Stimulated activated CD8-positive, alpha-beta memory T cell treated with anti-CD3 and anti-CD28 coated beads, Interleukin-4, amount 100 ng/mL, for 24 hours (primary cell): Measurements from ENCODE around the gene KCNAB1.
"Not testable (repeated sequence)": the region's sequence is repeated elsewhere in the genome, so short reads cannot be mapped to it uniquely, and the experiment has no call there.

Experiments
- DNase-seq: peaks from one replicate; pipeline ENCODE4 v3.0.0-alpha.2; 2020; ENCODE audit warnings: low read depth

Gene KCNAB1

DNA sequence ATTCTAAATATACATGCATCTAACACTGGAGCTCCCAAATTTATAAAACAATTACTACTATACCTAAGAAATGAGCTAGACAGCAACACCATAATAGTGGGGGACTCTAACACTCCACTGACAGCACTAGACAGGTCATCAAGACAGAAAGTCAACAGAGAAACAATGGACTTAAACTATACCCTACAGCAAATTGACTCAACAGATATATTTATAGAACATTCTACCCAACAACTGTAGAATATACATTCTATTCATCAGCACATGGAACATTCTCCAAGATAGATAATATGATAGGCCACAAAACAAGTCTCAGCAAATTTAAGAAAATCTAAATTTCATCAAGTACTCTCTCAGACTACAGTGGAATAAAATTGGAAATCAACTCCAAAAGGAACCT is 102.0 kb downstream of the KCNAB1 start:
- DNase-seq = not testable (repeated sequence)

DNA sequence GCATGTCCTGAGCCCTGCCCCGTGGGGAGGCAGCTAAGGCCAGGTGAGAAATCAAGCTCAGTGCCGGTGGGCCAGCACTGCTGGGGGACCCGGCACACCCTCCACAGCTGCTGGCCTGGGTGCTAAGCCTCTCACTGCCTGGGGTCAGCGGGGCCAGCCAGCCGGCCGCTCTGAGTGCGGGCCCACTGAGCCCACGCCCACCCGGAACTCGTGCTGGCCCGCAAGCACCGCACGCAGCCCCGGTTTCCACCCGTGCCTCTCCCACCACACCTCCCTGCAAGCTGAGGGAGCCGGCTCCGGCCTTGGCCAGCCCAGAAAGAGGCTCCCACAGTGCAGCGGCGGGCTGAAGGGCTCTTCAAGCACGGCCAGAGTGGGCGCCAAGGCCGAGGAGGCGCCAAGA is 103.7 kb downstream of the KCNAB1 start:
- not testable (repeated sequence) for DNase-seq

DNA sequence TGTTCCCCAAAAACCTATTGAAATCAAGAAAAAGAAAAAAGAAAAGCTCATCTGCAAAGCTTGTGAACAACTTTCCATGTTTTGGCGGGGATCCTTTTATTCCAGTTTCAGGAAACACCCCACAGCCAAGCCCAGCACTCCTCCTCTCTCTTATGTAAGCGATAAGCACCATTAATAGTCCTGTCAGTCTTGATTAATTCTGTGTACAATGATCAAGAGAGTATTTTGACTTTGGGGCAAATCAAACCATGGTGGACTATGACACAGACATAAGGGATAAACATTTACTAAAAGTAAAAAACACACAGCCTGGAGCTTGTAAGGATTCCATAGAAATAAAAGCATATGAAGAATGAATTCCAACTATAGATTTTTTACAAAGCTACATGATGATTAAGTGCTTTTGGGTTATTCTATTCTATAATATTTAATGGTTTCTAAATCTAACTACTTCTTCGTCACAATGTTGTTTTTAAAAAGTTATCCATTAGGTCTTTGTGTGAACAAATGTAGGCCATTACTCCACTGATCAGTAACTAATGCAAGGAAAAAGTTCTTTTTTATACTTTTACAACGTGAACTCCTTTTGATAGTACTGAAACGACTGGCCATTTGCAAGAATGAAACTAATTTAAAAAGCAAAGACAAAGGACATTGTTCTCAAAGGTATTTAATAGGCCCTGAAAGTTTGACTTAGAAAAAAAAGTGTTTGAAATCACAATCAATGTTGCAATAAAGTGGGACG is 106.5 kb downstream of the KCNAB1 start:
- no peak for DNase-seq

DNA sequence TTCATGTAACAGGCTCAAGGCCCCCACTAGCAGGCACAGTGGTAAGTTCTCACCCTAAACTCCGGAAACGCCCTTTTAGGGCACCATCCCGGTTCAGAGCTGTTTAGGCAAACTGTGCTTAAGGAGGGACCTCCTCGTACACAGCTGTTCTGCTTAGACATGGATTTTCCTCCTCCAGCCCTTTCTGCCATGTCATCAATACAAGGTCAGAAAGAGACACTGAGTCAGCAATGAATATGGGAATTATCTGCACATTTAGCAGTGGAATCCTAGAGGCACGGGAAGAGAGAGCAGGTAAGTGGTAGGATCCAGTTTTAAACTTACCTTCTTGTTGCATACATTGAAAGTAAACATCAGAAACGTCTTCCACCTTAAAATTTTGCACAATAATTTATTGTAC is 107.3 kb downstream of the KCNAB1 start:
- no peak for DNase-seq

DNA sequence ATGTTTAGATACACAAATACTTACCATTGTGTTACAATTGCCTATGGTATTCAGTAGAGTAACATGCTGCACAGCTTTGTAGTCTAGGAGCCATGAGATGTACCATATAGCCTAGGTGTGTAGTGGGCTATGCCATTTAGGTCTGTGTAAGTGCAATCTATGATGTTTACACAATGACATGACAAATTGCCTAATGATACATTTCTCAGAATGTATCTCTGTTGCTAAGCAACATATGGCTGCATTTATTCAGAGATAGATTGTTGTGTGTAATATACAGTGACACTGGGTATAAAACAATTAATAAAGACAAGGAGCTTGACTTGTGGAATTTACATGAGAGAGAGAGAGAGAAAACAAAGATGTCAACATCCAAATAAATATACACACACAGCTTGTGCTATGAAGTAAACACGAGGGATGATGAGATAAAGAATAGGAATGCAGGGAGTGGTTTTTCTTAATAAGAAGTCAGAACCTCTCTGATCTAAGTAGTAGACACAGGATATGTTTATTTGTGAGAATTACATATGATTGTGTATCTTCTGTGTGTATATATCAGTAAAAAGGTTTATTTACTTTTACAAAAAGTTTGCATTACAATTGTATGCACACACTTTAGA is 110.0 kb downstream of the KCNAB1 start:
- no peak for DNase-seq

DNA sequence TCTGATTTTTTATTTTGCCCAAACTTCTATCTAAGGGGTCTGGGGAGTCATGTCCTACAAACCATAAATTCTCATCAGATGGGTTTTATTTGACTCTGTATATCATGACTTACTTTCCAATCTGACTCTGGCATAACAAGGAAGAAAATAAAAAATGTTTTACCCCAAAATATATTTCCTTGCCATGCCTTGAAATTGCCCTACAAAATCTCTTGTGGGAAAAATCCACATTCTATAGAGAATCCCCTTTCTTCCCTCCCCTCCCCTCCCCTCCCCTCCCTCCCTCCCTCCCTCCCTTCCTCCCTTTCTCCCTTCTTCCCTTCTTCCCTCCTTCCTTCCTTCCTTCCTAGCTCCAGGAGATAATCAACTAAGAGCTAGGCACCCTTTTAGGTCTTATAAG is 110.8 kb downstream of the KCNAB1 start:
- not testable (repeated sequence) for DNase-seq

DNA sequence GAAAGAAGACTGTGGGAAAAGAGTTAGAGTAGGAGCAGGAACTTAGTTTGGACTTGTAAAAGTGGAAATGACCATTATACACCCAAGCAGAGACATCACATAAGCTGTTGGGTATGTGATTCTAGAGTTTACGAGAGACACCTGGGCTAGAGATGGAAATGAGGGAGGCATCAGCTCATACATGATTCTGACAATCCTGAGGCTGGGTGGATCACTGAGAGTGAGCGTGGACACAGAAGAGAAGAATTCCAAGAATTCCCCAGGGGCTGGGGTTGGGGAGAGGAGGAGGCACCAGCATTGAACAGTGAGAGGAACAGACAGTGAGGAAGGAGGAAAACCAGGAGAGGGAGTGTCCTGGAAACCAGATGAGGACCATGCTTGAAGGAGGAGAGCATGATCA is 113.5 kb downstream of the KCNAB1 start:
- no peak for DNase-seq

DNA sequence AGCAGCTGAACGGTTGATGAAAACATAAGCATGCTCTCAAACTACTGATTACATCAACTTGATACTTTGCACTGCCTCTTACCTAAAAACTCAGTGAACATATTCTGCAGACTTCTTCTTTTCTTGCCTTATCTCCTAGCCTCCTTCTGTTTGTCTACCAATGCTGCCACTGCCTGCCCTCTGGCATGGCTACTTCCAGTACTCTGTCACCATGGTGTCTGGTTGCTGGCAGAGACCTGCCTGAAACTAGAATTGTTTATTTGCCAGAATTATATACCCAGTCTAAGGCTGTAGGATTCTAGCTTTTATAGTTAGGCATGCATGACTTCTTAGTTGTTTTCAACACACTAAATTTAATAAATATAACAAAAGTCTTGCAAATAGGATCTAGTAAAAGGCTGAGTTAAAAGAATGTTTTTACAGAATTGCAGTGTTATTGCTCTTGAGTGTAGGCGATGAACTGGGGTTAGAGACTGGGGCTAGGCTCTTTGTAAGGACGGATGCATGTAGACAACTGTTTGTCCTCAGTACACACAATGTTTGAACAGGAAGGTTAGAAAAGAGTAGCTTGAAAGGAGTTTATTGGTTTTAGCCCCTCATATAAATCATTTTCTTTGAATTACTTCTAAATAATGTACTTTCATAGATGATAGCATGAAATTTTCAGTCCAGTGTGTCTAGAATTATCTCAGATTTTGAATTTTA is 116.3 kb downstream of the KCNAB1 start:
- no peak for DNase-seq

DNA sequence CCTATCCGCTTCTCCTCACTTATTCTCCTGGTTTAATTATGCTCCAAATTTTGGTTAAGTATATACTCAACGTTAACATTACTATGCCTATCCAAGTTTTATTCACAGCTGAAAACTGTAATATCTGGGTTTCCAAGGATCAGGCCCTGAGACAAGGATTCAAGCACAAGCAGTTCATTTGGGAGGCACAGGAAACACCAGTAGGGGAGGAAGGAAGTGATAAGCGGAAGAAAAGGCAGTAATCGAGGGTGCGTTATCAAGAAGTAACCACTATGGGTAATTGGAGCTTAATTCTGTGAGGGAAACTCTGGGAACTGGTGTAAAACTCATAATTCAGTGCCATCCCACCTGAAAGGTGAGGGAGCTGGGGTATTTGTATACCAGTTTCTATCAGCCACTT is 120.3 kb downstream of the KCNAB1 start:
- no peak for DNase-seq

DNA sequence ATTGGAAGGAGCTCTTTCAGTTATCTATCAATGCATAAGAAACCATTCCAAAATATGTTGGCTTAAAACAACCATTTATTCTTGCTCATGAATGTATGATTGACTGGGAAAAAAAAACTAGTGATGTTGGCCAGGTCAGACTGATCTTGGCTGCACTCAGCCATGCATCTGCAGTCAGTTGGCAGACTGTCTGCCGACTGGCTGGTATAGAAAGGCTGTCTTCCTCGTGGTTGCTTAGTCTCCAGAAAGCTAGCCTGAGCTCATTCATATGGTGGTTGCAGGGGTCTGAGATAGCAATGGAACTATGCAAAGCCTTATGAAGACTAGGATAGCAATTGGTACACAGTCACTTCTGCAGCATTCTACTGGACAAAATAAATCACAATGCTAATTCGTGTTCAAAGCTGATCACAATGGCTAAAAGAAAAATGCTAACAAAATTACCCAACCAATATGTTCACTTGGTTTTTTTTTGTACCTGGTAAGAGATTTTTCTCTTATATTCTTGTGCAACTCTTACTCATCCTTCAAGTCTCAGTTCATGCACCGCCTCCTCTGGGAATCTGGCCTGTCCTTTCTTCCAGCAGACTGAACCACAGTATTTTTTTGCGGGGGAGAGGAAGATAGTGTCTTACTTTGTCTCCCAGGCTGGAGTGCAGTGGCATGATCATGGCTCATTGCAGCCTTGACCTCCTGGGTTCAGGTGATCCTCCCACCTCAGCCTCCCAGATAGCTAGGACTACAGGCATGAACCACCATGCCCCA is 126.8 kb downstream of the KCNAB1 start:
- no peak for DNase-seq

DNA sequence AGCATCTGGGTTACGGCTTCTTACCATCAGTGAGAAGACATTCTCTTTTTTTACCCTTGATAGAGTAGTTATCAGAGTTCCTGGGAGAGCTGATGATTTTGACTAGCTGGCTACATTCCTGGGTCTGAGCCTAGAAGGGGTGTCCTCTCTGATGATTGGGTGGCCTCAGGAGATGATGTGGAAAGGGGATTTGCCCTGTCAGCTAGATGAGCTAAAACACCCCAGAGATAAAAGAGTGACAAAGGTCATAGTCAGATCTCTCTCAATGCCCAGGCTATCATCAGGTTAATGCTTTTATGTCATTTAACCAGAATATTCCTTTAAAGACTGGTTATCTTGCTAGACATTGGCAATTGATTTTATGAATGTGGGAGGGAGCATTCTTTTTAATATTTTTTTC is 130.2 kb downstream of the KCNAB1 start:
- no peak for DNase-seq

DNA sequence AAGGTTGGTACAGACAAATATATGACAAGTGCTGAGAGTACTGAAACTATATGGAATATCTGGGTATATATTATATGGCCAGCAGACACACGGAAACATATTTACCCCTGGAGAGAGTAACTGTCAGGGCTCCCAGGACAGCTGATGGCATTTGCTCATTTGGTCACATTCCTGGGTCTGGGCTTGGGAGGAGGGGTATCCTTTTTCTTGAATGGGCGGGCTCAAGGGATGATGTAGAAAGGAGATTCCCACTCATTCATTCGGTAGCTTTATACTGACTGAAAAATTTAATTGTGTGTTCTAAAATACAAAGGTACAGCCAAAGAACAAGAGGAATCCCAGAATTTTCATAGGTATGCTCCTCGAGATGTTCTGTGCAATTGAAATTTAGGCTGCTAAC is 131.0 kb downstream of the KCNAB1 start:
- no peak for DNase-seq

DNA sequence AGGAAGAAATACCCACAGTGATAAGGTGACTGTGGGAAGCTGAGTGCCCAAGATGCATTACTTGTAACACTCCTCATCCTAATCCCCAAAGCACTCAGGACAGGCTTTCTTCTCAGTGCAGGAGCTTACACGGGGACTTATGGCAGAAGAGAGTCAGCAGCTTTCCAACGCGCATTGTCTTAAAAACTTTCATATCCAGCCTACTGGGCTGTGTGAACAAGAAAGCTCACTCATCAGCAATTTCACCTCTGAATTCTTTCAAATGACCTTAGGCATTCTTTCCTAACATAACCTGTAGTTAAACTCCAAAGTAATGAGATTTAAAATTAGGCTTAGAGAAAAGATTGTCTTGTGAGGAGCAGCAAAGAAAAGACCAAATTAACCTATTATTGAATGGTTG is 132.3 kb downstream of the KCNAB1 start:
- DNase-seq = no peak

DNA sequence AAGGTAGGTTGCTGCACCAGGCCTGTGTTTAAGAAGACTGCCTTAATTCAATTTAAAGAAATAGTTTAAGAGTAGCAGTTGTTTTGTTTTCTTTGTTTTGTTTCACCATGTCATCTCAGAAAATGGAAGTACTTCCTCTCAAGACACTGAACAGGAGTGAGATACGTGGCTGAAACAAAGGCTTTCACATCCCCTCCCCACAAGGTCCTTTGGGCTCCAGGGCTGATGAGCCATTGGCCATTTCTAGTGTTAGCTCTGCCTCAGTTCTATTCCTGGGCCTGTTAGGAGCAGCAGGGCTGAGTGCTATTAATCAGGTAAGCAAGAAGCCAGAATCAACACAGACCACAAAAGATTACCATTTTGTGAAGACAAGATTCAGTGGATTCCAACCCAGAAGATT is 132.8 kb downstream of the KCNAB1 start:
- no peak for DNase-seq

DNA sequence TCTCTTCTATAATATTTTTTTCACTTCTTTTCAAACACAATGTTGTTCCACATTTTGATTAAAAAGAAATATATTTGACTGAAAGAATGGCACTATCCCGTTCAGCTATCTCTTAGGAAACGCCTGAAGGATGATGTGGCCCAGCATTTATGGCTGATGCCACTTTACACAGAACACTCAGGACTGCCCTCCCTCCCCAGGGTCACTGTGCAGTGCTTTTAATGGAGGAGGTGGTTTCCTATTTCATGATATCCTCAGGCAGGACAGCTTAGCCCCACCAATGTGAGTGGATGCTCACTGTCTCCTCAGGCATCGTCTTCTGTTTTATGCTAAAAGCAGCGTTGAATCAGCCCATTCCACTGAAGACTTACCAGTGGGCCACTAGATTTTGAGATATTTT is 135.9 kb downstream of the KCNAB1 start:
- no peak for DNase-seq

DNA sequence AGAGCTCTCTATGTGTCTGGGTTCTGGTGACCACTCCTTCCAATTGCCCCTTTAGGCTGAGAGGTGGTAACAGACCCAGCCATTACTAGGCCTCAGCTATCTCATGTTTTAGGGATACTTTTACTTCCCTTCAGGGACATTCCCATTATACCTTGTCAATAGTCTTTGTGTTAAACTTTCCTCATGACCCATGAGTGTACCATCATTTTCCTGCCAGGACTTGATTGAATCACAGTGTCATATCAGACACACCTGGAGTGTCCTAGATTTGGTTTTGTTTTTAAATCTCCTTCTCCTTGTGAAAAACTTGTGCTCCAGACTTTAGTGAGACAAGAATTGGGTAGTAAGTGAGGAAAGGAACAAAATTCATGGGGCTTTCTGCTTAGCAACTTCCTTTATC is 136.6 kb downstream of the KCNAB1 start:
- DNase-seq = no peak

DNA sequence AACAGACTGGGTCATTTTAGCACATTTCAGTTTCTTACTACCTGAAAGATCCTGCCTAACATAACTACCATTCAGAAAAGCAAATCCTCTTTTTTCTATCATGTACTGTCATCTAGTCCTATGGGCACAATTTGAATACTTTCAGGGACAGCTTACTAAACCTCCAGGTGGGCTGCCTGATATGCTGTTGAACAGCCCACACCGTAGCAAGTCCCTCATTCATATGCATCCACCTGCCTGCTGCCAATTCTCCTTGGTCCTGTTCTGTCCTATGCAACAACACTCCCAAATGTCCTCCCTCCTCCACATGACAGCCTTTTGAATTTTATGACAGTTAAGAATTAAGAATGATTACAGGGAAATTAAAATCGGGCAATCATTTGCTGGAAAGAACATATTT is 137.9 kb downstream of the KCNAB1 start:
- DNase-seq = no peak

DNA sequence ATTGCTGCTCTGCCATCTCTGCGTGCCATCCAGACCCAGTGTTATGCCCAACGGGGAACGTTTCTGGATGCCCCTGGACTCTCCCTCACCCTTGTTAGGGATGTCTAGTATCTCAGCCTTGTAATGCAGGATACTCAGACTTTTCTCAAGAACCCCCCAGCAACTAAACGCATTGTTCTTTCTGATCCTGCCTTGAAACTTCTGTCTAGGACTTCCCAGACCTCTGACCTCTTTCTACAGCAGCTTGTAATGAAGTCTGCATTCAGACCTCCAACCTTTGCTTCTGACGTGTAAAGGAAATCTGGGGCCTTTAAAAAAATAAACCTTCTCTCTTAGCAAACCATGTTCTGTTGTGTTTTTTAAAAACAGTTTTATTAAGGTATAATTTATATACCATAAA is 139.5 kb downstream of the KCNAB1 start:
- DNase-seq = no peak

DNA sequence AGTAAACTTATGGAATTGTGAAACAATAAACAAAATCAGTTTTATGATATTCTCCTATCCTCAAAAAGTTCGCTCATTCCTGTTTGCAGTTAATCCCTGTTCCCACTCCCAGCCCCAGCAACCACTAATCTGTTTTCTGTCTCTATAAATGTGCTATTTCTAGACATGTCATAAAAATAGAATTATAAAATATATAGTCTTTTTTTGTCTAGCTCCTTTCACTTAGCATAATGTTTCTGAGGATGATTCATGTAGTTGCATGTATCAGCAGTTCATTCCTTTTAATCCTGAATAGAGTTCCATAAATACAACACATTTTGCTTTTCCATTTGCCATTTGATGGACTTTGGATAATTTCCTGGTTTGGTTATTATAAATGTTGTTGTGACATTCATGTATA is 140.0 kb downstream of the KCNAB1 start:
- DNase-seq = no peak

DNA sequence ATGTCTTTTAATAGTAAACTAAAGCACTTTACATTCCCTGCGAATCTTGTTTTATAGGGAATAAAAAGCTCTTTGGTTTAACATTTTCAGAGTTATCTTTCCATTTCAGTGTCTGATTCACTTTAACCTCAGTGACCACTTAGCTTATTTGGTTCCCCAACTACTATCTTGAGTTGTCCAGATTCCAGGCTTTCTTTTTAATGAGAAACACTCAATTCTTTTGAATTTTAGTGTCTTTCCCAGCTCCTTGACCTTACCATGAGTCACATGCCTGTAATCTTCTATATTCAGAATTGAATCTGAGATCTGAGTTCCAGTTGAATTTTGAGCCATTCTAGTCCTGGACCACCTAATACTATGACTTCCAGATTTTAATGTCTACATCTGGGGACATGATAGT is 144.4 kb downstream of the KCNAB1 start:
- DNase-seq = no peak

DNA sequence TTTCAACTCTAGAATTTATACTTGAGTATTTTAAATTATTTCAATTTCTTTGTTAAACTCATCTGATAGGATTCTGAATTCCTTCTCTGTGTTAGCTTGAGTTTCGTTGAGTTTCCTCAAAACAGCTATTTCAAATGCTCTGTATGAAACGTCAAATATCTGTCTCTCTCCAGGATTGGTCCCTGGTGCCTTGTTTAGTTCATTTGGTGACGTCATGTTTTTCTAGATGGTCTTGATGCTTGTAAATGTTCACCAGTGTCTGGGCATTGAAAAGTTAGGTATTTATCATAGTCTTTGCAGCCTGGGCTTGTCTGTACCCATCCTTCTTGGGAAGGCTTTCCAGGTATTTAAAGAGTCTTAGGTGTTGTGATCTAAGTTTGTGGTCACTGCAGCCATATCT is 151.1 kb downstream of the KCNAB1 start:
- no peak for DNase-seq

DNA sequence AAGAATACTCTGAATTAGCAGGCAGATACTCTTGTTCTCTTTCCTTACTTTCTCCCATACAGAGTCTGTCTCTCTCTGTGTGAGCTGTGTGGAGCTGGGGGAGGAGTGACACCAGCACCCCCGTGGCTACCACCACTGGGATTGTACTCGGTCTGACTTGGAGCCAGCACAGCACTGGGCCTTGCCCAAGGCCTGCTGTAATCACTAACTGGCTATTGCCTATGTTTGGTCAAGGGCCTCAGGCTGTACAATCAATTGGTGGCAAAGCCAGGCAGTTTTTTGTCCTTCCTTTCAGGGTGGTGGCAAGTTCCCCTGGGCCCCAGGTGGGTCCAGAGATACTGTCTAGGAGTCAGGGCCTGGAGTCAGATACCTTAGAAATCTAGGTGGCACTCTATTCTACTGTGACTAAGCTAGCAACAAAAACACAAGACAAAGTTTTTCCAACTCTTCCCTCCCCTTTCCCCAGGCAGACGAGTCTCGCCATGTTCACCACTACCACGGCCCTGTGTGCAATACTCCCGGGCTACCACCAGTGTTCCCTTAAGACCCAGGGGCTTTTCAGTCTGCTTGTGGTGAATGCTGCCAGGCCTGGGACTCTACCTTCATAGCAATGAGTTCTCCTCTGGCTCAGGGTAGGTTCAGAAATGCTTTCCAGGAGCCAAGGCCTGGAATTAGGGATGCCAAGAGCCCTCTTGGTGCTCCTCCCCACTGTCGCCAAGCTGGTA is 151.8 kb downstream of the KCNAB1 start:
- no peak for DNase-seq
